HEK293T (cell line): ENCODE data around the gene ATP6V0E1.

Experiments used
- CTCF ChIA-PET: fragments of 350-600 bp; formaldehyde crosslinking; extraction: SDS; loops from one replicate; lab custom pipeline; 2021; ENCODE audit warnings: antibody characterized with exemption, inconsistent platforms; lab: Yijun Ruan, JAX
- POLR2A ChIA-PET: fragments of 350-600 bp; formaldehyde crosslinking; extraction: SDS; loops from one replicate; lab custom pipeline; 2020; ENCODE audit warnings: antibody characterized with exemption, inconsistent platforms; lab: Yijun Ruan, JAX
- DNase-seq: peaks from one replicate; pipeline ENCODE4 v3.0.0; 2012; ENCODE audit warnings: mixed read lengths; ENCODE audit errors: extremely low spot score
- ARNT ChIP-seq: fragments of 450-650 bp; IDR thresholded peaks from 2 replicates; pipeline ENCODE4 v1.6.1; 2017; ENCODE audit warnings: mild to moderate bottlenecking
- BHLHE40 ChIP-seq: fragments of 450-650 bp; IDR thresholded peaks from 2 replicates; pipeline ENCODE4 v1.6.1; 2016; ENCODE audit warnings: mild to moderate bottlenecking, moderate library complexity, borderline replicate concordance
- CTBP1 ChIP-seq: fragments of 450-650 bp; IDR thresholded peaks from 2 replicates; pipeline ENCODE4 v1.6.1; 2016; ENCODE audit warnings: borderline replicate concordance
- ELF4 ChIP-seq: fragments of 450-650 bp; IDR thresholded peaks from 2 replicates; pipeline ENCODE4 v1.6.1; 2017; ENCODE audit warnings: antibody characterized with exemption
- FOXA1 ChIP-seq: fragments of 450-650 bp; IDR thresholded peaks from 2 replicates; pipeline ENCODE4 v1.6.1; 2016; ENCODE audit warnings: mild to moderate bottlenecking
- FOXK2 ChIP-seq: fragments of 450-650 bp; IDR thresholded peaks from 2 replicates; pipeline ENCODE4 v1.6.1; 2016; ENCODE audit warnings: mild to moderate bottlenecking
- FOXM1 ChIP-seq: fragments of 450-650 bp; IDR thresholded peaks from 2 replicates; pipeline ENCODE4 v1.6.1; 2017; ENCODE audit warnings: mild to moderate bottlenecking, borderline replicate concordance
- HDGF ChIP-seq: fragments of 450-650 bp; IDR thresholded peaks from 2 replicates; pipeline ENCODE4 v1.6.1; 2017; ENCODE audit warnings: antibody characterized with exemption, borderline replicate concordance
- L3MBTL2 ChIP-seq: fragments of 450-650 bp; conservative IDR thresholded peaks from 2 replicates; pipeline ENCODE4 v1.6.1; 2016; ENCODE audit warnings: mild to moderate bottlenecking
- LEF1 ChIP-seq: fragments of 450-650 bp; IDR thresholded peaks from 2 replicates; pipeline ENCODE4 v1.6.1; 2017; ENCODE audit warnings: mild to moderate bottlenecking, borderline replicate concordance
- NFRKB ChIP-seq: fragments of 450-650 bp; IDR thresholded peaks from 2 replicates; pipeline ENCODE4 v1.6.1; 2016; ENCODE audit warnings: mild to moderate bottlenecking, moderate library complexity
- SP1 ChIP-seq: fragments of 450-650 bp; IDR thresholded peaks from 2 replicates; pipeline ENCODE4 v1.6.1; 2017
- SUZ12 ChIP-seq: fragments of 450-650 bp; IDR thresholded peaks from 2 replicates; pipeline ENCODE4 v1.6.1; 2016; ENCODE audit warnings: mild to moderate bottlenecking
- TARDBP ChIP-seq: fragments of 450-650 bp; IDR thresholded peaks from 2 replicates; pipeline ENCODE4 v1.6.1; 2016
- ZNF384 ChIP-seq: fragments of 450-650 bp; IDR thresholded peaks from 2 replicates; pipeline ENCODE4 v1.6.1; 2016
- TF ChIP-seq, protein P1 (sequence below): fragments of 450-650 bp; IDR thresholded peaks from 2 replicates; pipeline ENCODE4 v1.6.1; 2016

The ATP6V0E1 gene

GRCh38 chr5:173051746-173052145, 68.2 kb downstream of the ATP6V0E1 start:
- CTCF ChIA-PET = no interaction called here
- TF ChIP-seq BHLHE40 = no peak
- no peak for TF ChIP-seq L3MBTL2
- TF ChIP-seq TARDBP = no peak
- no peak for TF ChIP-seq SUZ12
- TF ChIP-seq FOXM1 = no peak
- no peak for TF ChIP-seq NFRKB
- TF ChIP-seq FOXK2 = no peak
- TF ChIP-seq SP1 = no peak
- no peak for TF ChIP-seq ZNF384
- no peak for TF ChIP-seq ELF4
- TF ChIP-seq CTBP1 = no peak
- TF ChIP-seq, protein P1, sequence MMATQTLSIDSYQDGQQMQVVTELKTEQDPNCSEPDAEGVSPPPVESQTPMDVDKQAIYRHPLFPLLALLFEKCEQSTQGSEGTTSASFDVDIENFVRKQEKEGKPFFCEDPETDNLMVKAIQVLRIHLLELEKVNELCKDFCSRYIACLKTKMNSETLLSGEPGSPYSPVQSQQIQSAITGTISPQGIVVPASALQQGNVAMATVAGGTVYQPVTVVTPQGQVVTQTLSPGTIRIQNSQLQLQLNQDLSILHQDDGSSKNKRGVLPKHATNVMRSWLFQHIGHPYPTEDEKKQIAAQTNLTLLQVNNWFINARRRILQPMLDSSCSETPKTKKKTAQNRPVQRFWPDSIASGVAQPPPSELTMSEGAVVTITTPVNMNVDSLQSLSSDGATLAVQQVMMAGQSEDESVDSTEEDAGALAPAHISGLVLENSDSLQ = no peak
- no peak for TF ChIP-seq LEF1
- no peak for TF ChIP-seq HDGF
- no peak for TF ChIP-seq FOXA1
- no peak for TF ChIP-seq ARNT
- DNase-seq = no peak
- POLR2A ChIA-PET = no interaction called here

GRCh38 chr5:173053041-173053440, 69.5 kb downstream of the ATP6V0E1 start:
- POLR2A ChIA-PET = interaction anchor here (1.2 kb wide), 1 partner anchor 69 kb away, joined by 4 read pairs; the partner anchor contains the start of gene ATP6V0E1
- no peak for DNase-seq
- CTCF ChIA-PET = no interaction called here
- TF ChIP-seq TARDBP (no peak), FOXA1 (no peak), ZNF384 (no peak), HDGF (no peak), CTBP1 (no peak), SP1 (no peak), ELF4 (no peak), SUZ12 (no peak), ARNT (no peak), L3MBTL2 (no peak), FOXM1 (no peak), FOXK2 (no peak), NFRKB (no peak), LEF1 (no peak), BHLHE40 (no peak)
- TF ChIP-seq, protein P1 = no peak

DNA sequence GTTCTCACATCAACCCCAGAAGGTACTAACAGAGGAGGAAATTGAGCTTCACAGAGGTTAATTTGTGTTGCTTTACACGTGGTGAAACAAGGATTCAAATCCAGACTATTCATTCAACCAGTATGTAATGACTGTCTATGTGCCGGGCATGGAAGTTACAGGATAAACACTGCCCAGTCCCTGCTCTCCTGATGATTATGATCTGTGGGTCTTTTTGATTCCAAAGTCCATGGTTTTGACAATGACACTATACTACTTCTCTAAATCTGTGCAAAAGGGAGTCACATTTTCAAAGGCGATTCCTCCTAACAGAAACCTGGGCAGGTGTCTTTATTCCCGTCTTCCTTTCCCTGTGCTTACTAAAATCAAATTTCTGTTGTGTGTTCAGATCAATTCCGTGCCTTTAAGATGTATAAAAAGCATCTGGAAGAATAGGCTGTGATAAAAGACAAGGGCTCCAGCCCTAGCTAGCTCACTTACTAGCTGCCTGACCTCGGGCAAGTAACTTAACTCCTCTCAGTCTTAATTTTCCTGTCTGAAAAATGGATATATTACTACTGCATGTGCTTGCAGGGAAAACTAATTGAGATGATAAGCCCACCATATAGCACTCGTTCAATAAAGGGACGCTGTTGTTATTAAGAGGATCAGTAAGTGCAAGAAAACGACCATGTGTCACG, 71.6 kb downstream of the ATP6V0E1 start:
- no peak for TF ChIP-seq TARDBP
- no peak for TF ChIP-seq SUZ12
- TF ChIP-seq FOXK2 = no peak
- TF ChIP-seq HDGF = no peak
- TF ChIP-seq BHLHE40 = no peak
- no peak for TF ChIP-seq ZNF384
- TF ChIP-seq ARNT = no peak
- TF ChIP-seq L3MBTL2 = no peak
- no peak for TF ChIP-seq FOXM1
- TF ChIP-seq CTBP1 = no peak
- TF ChIP-seq NFRKB = no peak
- no peak for TF ChIP-seq FOXA1
- POLR2A ChIA-PET = interaction anchor here (0.8 kb wide), 1 partner anchor 15 kb away, joined by 3 read pairs; no protein-coding TSS in a partner anchor
- CTCF ChIA-PET = no interaction called here
- no peak for DNase-seq

DNA sequence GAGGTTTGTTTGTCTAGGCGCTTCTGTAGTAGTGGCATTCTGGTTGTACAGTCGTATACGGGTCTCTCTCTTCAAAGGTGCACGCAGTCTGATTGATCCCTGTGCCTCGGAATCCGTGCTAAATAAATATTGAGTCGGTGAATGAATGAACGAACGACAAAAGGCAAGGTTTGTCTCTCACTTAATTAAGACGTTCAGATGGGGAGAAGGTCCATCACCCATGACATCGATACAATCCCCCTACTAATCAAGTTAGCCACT, 72.1 kb downstream of the ATP6V0E1 start:
- ChIA-PET POLR2A (interaction anchor here (0.8 kb wide), 1 partner anchor 15 kb away, joined by 3 read pairs; no protein-coding TSS in a partner anchor), CTCF (no interaction called here)
- no peak for DNase-seq
- TF ChIP-seq L3MBTL2 (no peak), ZNF384 (no peak), ARNT (no peak), SP1 (no peak), HDGF (no peak), FOXM1 (no peak), FOXA1 (no peak), SUZ12 (no peak), ELF4 (no peak), CTBP1 (no peak), LEF1 (no peak), NFRKB (no peak), BHLHE40 (no peak), FOXK2 (no peak), TARDBP (no peak)
- TF ChIP-seq, protein P1 = no peak

GRCh38 chr5:173055983-173056782, 72.6 kb downstream of the ATP6V0E1 start, which contains the start of gene CREBRF:
Gene CREBRF (plus strand): TSS chr5:173056352. CDS start chr5:173080776, 24,424 bp downstream.
- DNase-seq = peak; percentile 98
- TF ChIP-seq ELF4 = peak; percentile 93
- TF ChIP-seq, protein P1 = 0 out of 2 replicates have a peak, but pooled peaks have one; percentile 9
- peak; percentile 78 for TF ChIP-seq ARNT
- no peak for TF ChIP-seq SUZ12
- peak; percentile 71 for TF ChIP-seq L3MBTL2
- ChIA-PET POLR2A (interaction anchor here (1.3 to 2.2 kb wide), 4 partner anchors 16 to 273 kb away, joined by 3 to 15 read pairs (median 4); partner anchors contain the start of gene ATP6V0E1), CTCF (no interaction called here)
